NCI-H2227 treated with DMSO at 0.1 percent for 48 hours (cell line): ENCODE data around the gene CLIP1.

Experiments used
- DNase-seq: peaks from one replicate; lab custom pipeline; 2025; lab: John Stamatoyannopoulos, UW

Gene CLIP1

DNA sequence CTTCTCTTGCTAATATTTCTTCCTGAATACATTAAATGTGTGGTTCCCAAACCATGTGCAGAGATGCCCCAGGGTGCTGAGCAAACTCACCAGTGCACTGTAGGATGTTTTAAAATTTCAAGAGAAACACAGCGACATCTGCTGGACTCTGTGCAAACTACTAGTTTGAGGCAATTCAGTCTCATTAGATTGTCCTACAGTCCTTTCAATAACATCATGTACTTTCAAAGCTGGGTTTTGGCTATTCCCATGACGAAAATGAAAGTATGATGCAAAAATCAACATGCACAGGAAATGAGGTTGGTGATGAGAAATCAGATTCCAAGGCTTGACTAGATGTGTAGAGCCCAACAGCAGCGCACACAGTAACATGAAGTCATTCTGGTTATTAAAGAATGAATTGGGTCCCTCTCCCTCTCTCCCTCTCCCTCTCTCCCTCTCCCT, 66.3 kb downstream of the CLIP1 start:
- peak; percentile 58 for DNase-seq

- DNase-seq = no peak
These were observed 66.8 kb downstream of the CLIP1 start for GRCh38 chr12:122355706-122356105.

DNA sequence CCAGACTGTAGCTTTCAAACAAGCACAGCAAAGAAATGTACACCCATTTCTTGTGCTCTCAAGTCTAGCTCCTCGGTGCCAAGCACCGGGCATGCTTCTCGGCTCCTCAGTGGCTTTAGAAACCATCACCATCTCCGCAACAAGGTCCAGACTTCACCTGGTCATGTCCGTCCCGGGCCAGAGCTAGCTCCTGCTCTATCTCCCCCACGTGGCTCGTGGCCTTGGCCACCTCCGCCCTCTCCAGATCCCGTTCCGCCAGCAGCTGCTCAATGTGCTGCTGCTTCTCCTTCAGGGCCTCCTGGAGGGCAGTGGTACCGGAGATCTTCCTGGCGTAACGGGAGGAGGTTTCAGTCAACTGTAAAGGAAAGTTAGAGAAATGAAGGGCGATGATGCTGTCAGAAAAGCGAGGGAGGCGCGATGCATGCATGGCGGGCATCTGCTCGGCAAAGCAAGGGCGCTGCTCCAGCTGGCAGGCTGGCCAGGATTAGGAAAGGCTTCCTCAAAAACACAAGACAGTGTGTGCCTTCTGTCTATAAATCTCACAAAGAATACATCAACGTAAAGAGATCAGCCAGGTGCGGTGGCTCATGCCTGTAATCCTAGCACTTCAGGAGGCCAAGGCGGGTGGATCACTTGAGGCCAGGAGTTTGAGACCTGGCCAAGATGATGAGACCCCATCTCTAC, 67.4 kb downstream of the CLIP1 start:
- DNase-seq = no peak

DNA sequence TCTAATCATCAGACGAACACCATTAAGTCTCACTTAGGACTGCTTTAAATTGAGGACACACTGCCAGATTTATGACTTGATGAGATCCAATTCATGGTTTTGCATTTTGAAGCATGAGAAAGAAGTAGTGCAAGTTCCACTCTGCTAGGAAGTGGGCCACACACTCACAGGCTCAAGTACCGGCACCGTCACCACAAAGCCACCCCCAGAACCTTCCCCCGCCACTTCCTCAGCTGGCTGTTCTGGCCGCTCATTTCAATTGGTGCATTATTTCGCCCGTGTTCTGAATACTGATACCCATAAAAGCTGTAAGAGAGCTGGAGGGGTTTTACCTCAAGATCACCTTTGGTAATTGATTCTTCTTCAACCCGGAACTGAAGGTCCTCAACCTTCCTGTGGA, 70.1 kb downstream of the CLIP1 start:
- DNase-seq = no peak

- no peak for DNase-seq
These were observed 72.2 kb downstream of the CLIP1 start for GRCh38 chr12:122350141-122350848.

- no peak for DNase-seq
These were observed 73.4 kb downstream of the CLIP1 start for GRCh38 chr12:122349078-122349477.

GRCh38 chr12:122348505-122348904, 74.0 kb downstream of the CLIP1 start:
- DNase-seq = no peak

- no peak for DNase-seq
These were observed 76.4 kb downstream of the CLIP1 start for GRCh38 chr12:122346054-122346453.

GRCh38 chr12:122345042-122345441, 77.4 kb downstream of the CLIP1 start:
- no peak for DNase-seq

DNA sequence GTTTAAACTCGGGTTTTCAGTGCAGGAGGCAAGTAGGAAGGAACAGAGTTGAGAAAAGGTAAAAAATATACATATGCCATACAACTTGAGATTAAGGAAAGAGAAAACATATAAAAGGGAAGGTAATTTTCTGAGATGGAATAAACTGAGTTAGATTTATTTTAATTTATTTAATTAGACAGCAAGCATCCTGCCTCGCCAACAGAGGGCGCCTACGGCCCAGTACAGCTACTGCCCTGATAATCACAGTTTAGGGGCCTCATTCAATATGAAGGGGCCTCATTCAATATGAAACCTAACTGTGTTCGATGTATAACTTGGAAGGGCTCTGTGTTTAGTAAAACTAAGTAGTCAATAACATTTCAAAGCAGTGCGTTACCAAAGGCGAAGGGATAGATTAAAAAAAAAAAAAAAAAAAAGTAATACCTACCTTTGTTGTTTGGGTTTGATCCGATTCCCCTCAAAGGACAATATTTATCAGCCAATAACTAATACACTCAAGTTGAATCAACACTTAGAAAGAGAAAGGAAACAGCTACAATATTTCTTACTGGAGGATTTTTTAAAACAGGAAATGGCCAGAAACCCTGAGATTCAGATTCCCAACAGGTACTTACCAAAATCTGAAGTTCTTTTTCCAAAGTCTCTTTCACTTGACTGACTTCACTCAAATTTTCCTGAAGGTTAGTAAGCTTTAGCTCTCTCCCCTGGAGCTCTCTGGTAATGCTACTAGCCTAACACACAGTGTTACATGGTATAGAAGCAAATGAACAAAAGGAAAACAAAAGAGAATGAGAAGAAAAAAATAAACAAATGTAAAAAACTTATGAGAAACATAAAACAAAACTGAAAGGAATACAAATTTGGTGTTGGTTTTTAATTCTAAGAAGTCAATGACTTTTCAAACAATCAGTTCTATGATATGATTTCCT, 86.2 kb downstream of the CLIP1 start:
- DNase-seq = no peak

- DNase-seq = no peak
These were observed 89.1 kb downstream of the CLIP1 start for GRCh38 chr12:122333142-122334087.

GRCh38 chr12:122327494-122328385, 94.7 kb downstream of the CLIP1 start:
- no peak for DNase-seq

DNA sequence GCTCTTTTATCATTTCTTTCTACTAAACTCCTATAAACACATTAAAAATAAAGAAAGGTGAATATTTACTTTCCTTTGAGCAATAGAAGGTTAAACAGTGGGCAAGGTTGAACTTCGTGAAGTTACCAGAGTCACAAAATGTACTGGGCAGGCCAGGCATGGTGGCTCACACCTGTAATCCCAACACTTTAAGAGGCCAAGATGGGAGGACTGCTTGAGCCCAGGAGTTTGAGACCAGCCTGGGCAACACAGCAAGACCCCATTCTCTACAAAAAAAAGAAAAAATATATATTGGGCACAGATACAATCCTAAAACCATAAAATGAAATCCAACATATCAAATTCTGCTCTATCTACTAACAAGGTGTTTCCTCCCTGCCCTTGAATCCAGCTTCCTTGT, 95.5 kb downstream of the CLIP1 start:
- DNase-seq = no peak

- no peak for DNase-seq
These were observed 95.9 kb downstream of the CLIP1 start for GRCh38 chr12:122326586-122326985.

GRCh38 chr12:122323311-122324019, 99.0 kb downstream of the CLIP1 start:
- DNase-seq = no peak

DNA sequence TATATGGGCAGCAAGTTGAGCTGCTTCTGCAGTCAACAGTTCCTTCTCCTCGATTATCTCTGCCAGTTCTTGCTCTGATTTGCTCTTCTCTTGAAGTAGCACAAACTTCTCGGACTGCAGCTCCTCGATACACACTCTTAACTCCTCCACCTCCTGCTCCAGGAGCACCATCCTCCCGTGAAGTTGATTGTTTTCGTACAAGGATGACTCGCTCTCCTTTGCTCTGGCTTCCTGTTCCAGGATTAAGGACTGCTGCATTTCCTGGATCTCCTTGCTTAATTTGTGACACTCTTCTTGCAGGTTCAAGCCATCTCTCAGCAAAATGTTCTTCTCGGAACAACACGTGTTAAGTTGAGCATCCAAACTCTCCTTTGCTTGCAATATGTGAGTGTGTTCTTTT, 100.0 kb downstream of the CLIP1 start:
- no peak for DNase-seq

DNA sequence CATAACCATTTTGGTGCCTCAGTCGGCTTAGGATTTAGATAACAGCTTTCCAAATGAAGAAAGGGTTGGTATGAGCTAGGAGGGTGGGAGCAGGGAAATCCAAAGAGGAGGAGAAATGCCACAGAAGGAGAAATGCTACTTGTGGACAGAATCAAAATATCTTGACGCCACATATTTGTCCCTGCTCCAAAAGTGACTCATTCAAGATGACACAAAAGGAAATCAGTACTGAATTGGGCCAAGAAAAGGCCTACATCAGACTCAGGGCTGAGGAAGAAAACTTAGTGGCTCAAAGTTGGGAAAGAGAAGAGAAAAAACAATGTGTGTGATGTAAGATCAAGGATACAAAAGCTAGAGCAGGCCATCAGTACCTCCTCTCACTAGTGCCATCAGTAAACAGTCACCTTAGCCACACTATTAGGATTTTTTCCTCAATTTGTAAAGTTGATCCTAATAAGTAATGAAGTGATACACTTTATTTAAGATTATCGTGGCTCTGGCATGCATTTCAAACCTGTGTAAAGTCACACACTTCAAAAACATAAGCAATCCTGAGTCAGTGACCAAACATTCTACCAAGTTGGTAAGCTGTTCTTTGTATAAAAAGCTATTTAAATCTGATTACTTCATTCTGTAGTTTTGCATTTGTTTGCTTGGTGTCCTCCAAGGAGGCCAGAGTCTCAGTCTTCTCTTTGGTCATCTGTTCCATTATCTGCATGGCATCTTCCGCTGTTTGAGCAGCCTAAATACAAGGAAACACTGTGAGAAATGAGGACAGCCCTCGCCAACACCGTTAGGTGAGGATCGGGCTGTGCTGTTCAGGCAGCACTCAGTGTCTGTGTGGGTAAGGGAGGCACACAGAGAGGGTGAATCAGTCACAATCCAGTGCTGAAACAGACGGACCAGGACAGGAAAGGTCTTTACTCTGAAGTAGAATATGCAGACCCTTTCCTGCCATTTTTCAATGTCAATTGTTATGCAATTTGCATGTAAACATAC, 103.6 kb downstream of the CLIP1 start:
- DNase-seq = no peak

GRCh38 chr12:122312926-122313325, 109.5 kb downstream of the CLIP1 start:
- DNase-seq = no peak

- no peak for DNase-seq
These were observed 110.8 kb downstream of the CLIP1 start for GRCh38 chr12:122311696-122312095.
